Fibroblast of upper back skin (primary cell): Measurements from ENCODE around the gene JUP.

Experiments used
- DNase-seq: peaks from one replicate; pipeline ENCODE4 v3.0.0-alpha.2; 2013

Gene JUP

GRCh38 chr17:41711669-41712400 is 74.7 kb downstream of the JUP start, which contains the start of gene GAST:
Gene GAST (plus strand): TSS chr17:41712331. CDS start chr17:41715437, 3,106 bp downstream.
- DNase-seq = no peak

- DNase-seq = peak; percentile 54
These were observed 75.9 kb downstream of the JUP start for GRCh38 chr17:41710472-41711090.

- no peak for DNase-seq
These were observed 78.5 kb downstream of the JUP start for GRCh38 chr17:41707803-41708669.

GRCh38 chr17:41705271-41705991 is 81.1 kb downstream of the JUP start:
- DNase-seq = peak; percentile 46
